ENCODE measurements around the gene GPR84. TPM values are rescaled to one million over a fixed set of nuclear protein-coding genes. Genes with fewer than 3 reads are reported as not detected.
A peak's percentile ranks its signal among the peaks of the same experiment; 100 is the strongest.

The GPR84 gene
- polyA plus RNA-seq, 1 experiment = not detected

GRCh38 chr12:54381136-54381535 lies 16.9 kb upstream of the GPR84 start:
- H3K4me3 ChIP-seq (ENCODE audit: low read depth, low read length) = no peak overlapping the region
- H3K27ac ChIP-seq (ENCODE audit: low read depth, low read length) = no peak overlapping the region
- ChIA-PET POLR2A (interaction anchor here (1.1 kb wide), 1 partner anchor 11 kb away, joined by 4 read pairs; no protein-coding TSS in a partner anchor), CTCF (interaction anchor here (1.0 to 11.6 kb wide), 21 partner anchors 10 to 172 kb away, joined by 3 to 212 read pairs (median 16); partner anchors contain the start of genes COPZ1 and ITGA5)
- TF ChIP-seq CTCF (IDR thresholded peaks at IDR 0.05; ENCODE audit: low read depth, low read length) = no peak
- no peaks in the 10 kb centered on the region for H3K9me3 ChIP-seq (ENCODE audit: control insufficient read depth, insufficient read depth, low read length)
- no peaks in the 10 kb centered on the region for H3K27me3 ChIP-seq (ENCODE audit: control insufficient read depth, insufficient read depth, low read length)
- DNase-seq (ENCODE audit: low read depth, low spot score) = no peak

GRCh38 chr12:54379398-54380201 lies 15.3 kb upstream of the GPR84 start:
- no peak overlapping the region for H3K27ac ChIP-seq (ENCODE audit: low read depth, low read length)
- DNase-seq (ENCODE audit: low read depth, low spot score) = peak; percentile 34
- no peaks in the 10 kb centered on the region for H3K27me3 ChIP-seq (ENCODE audit: control insufficient read depth, insufficient read depth, low read length)
- peak overlapping the region; percentile 58 for H3K4me3 ChIP-seq (ENCODE audit: low read depth, low read length)
- ChIA-PET POLR2A (interaction anchor here (1.0 kb wide), 2 partner anchors 9 to 93 kb away, joined by 3 to 4 read pairs; no protein-coding TSS in a partner anchor), CTCF (interaction anchor here (0.5 to 11.6 kb wide), 67 partner anchors 8 to 649 kb away, joined by 3 to 212 read pairs (median 6); partner anchors contain the start of genes CBX5, COPZ1, HNRNPA1 and ITGA5)
- peak; percentile 100 for TF ChIP-seq CTCF (IDR thresholded peaks at IDR 0.05; ENCODE audit: low read depth, low read length)
- H3K9me3 ChIP-seq (ENCODE audit: control insufficient read depth, insufficient read depth, low read length) = no peaks in the 10 kb centered on the region

- ChIA-PET CTCF (interaction anchor here (0.5 to 11.6 kb wide), 63 partner anchors 7 to 648 kb away, joined by 3 to 212 read pairs (median 6); partner anchors contain the start of genes CBX5, COPZ1, HNRNPA1 and ITGA5), POLR2A (interaction anchor here (1.0 kb wide), 2 partner anchors 8 to 92 kb away, joined by 3 to 4 read pairs; no protein-coding TSS in a partner anchor)
- no peak overlapping the region for H3K27ac ChIP-seq (ENCODE audit: low read depth, low read length)
- H3K9me3 ChIP-seq (ENCODE audit: control insufficient read depth, insufficient read depth, low read length) = no peaks in the 10 kb centered on the region
- no peak for DNase-seq (ENCODE audit: low read depth, low spot score)
- no peak for TF ChIP-seq CTCF (IDR thresholded peaks at IDR 0.05; ENCODE audit: low read depth, low read length)
- H3K4me3 ChIP-seq (ENCODE audit: low read depth, low read length) = peak overlapping the region; percentile 58
- no peaks in the 10 kb centered on the region for H3K27me3 ChIP-seq (ENCODE audit: control insufficient read depth, insufficient read depth, low read length)
Measured at GRCh38 chr12:54378796-54379397, 14.6 kb upstream of the GPR84 start.

- ChIA-PET POLR2A (no interaction called here), CTCF (interaction anchor here (0.5 to 11.6 kb wide), 14 partner anchors 7 to 177 kb away, joined by 5 to 212 read pairs (median 25); partner anchors contain the start of gene ITGA5)
- no peak overlapping the region; the same call in 1 of the 2 replicates for H3K4me3 ChIP-seq (ENCODE audit: low read depth, low read length)
- no peaks in the 10 kb centered on the region for H3K9me3 ChIP-seq (ENCODE audit: control insufficient read depth, insufficient read depth, low read length)
- no peak for DNase-seq (ENCODE audit: low read depth, low spot score)
- no peak overlapping the region for H3K27ac ChIP-seq (ENCODE audit: low read depth, low read length)
- TF ChIP-seq CTCF (IDR thresholded peaks at IDR 0.05; ENCODE audit: low read depth, low read length) = no peak
- no peaks in the 10 kb centered on the region for H3K27me3 ChIP-seq (ENCODE audit: control insufficient read depth, insufficient read depth, low read length)
Measured at GRCh38 chr12:54377797-54378515, 13.7 kb upstream of the GPR84 start.

Measured in AG04450 (cell line).